B cell (primary cell): ENCODE measurements around the gene TAS2R60. TPM values are rescaled to one million over a fixed set of nuclear protein-coding genes. Genes with fewer than 3 reads are reported as not detected.
"Not testable (repeated sequence)": the region's sequence is repeated elsewhere in the genome, so short reads cannot be mapped to it uniquely, and the experiment has no call there.

ENCODE experiments used
- ATAC-seq: fragments of 200-7000 bp; cut with Tn5 transposase; one replicate; pipeline ENCODE4 v1.10.0; 2021; ENCODE audit warnings: low read depth, mild to moderate bottlenecking, moderate number of reproducible peaks, moderate library complexity
- CTCF ChIA-PET: fragments of 350-600 bp; sonication (Branson Sonifier 250); formaldehyde crosslinking; loops from one replicate; lab custom pipeline; 2021; ENCODE audit warnings: antibody characterized with exemption, inconsistent platforms; lab: Charles Lee
- POLR2A ChIA-PET: fragments of 350-600 bp; sonication (Branson Sonifier 250); formaldehyde crosslinking; loops from one replicate; lab custom pipeline; 2021; ENCODE audit warnings: antibody characterized with exemption; lab: Charles Lee
- DNase-seq: peaks from one replicate; pipeline ENCODE4 v3.0.0; 2013
- H2AFZ ChIP-seq: 2 replicates; pipeline ENCODE4 v1.6.1; 2012; ENCODE audit warnings: mild to moderate bottlenecking, low read depth, low read length; ENCODE audit not compliant: insufficient read depth, poor library complexity, severe bottlenecking
- H3K27ac ChIP-seq, 2 donors: 1 replicate in 1 of 2; 2 replicates in 1 of 2; pipeline ENCODE4 v1.5.1; 2012 to 2013; ENCODE audit warnings: low read length in 2 of 2, mild to moderate bottlenecking in 2 of 2, moderate library complexity in 1 of 2
- H3K27me3 ChIP-seq, 4 experiments: fragments of 200-600 bp in 1 of 4; sonication (generic) in 1 of 4; replicated peaks in 1 of 4; 1 replicate in 2 of 4; 2 replicates in 2 of 4; pipeline versions ENCODE4 v1.6.1 to v1.7.0; 2013 to 2016; ENCODE audit warnings: low read length in 3 of 4, mild to moderate bottlenecking in 2 of 4, mixed read lengths in 1 of 4, moderate library complexity in 1 of 4; ENCODE audit not compliant: insufficient read depth in 4 of 4, control insufficient read depth in 3 of 4; ENCODE audit errors: control extremely low read depth in 1 of 4
- H3K36me3 ChIP-seq, 2 experiments: replicated peaks in 1 of 2; 1 replicate in 1 of 2; 2 replicates in 1 of 2; pipeline versions ENCODE4 v1.6.1 to v1.7.1; 2013; ENCODE audit warnings: low read length in 1 of 2; ENCODE audit not compliant: insufficient read depth in 2 of 2, control insufficient read depth in 1 of 2; ENCODE audit errors: control extremely low read depth in 1 of 2, extremely low read depth in 1 of 2
- H3K4me1 ChIP-seq, 2 donors: fragments of 200-600 bp in 1 of 2; sonication (generic) in 1 of 2; 1 replicate in 1 of 2; 2 replicates in 1 of 2; pipeline versions ENCODE4 v1.5.1 to v1.6.1; 2013 to 2017; ENCODE audit warnings: low read length in 2 of 2; ENCODE audit not compliant: control insufficient read depth in 2 of 2, insufficient read depth in 2 of 2
- H3K4me2 ChIP-seq: replicated peaks from 2 replicates; pipeline ENCODE3; 2012; ENCODE audit warnings: mild to moderate bottlenecking, low read depth, low read length; ENCODE audit not compliant: poor library complexity, severe bottlenecking
- H3K4me3 ChIP-seq, 5 experiments: fragments of 200-600 bp in 1 of 5; sonication (generic) in 1 of 5; 1 replicate in 3 of 5; 2 replicates in 2 of 5; pipeline versions ENCODE4 v1.5.1 to v1.7.0; 2011 to 2016; ENCODE audit warnings: low read length in 4 of 5, mild to moderate bottlenecking in 4 of 5, low read depth in 2 of 5, control low read depth in 1 of 5, moderate library complexity in 1 of 5; ENCODE audit not compliant: insufficient read depth in 1 of 5; ENCODE audit errors: control extremely low read depth in 1 of 5, extremely low read depth in 1 of 5
- H3K79me2 ChIP-seq: fragments of 200-600 bp; sonication (generic); one replicate; pipeline ENCODE4 v1.6.0; 2016; ENCODE audit warnings: low read length; ENCODE audit not compliant: control insufficient read depth, insufficient read depth
- H3K9ac ChIP-seq: fragments of 200-600 bp; sonication (generic); 2 replicates; pipeline ENCODE4 v1.6.1; 2017; ENCODE audit warnings: mild to moderate bottlenecking, low read length, moderate library complexity
- H3K9me3 ChIP-seq, 3 donors: one replicate each; pipeline versions ENCODE4 v1.6.1 to v1.7.1; 2013; ENCODE audit warnings: low read length in 2 of 3; ENCODE audit not compliant: control insufficient read depth in 2 of 3, insufficient read depth in 1 of 3; ENCODE audit errors: control extremely low read depth in 1 of 3
- H4K20me1 ChIP-seq: 2 replicates; pipeline ENCODE4 v1.6.0; 2012; ENCODE audit warnings: mild to moderate bottlenecking, low read length; ENCODE audit not compliant: insufficient read depth, control insufficient read depth, poor library complexity, severe bottlenecking
- H3K27ac Mint-ChIP-seq: one replicate; pipeline ENCODE4 v1.8.0; 2021; ENCODE audit warnings: mixed read lengths
- H3K27me3 Mint-ChIP-seq: one replicate; pipeline ENCODE4 v1.8.0; 2021; ENCODE audit warnings: mixed read lengths
- H3K4me1 Mint-ChIP-seq: one replicate; pipeline ENCODE4 v1.8.0; 2021; ENCODE audit warnings: mixed read lengths
- H3K4me3 Mint-ChIP-seq: one replicate; pipeline ENCODE4 v1.8.0; 2021; ENCODE audit warnings: mixed read lengths
- H3K9me3 Mint-ChIP-seq: one replicate; pipeline ENCODE4 v1.8.0; 2022; ENCODE audit warnings: mixed read lengths; ENCODE audit not compliant: insufficient read depth
- EZH2 ChIP-seq: IDR thresholded peaks from 2 replicates; pipeline ENCODE4 v1.6.1; 2012; ENCODE audit warnings: borderline replicate concordance, low read depth, mild to moderate bottlenecking, moderate library complexity, low read length; ENCODE audit not compliant: insufficient read depth, poor library complexity, severe bottlenecking
- WGBS: methylation state at CpG from one replicate; pipeline ENCODE4 v1.1.5; 2013; ENCODE audit warnings: missing lambda C conversion rate; ENCODE audit not compliant: insufficient coverage; 5-methylcytosine and 5-hydroxymethylcytosine counted together
- intact Hi-C: fragments of 100-400 bp; cut with micrococcal nuclease; formaldehyde crosslinking; loops from one replicate; pipeline ENCODE4 v1.10.0; 2022
- polyA plus RNA-seq: library from polyadenylated mRNA; depleted of rRNA; stranded (reverse); fragments of >200 nt; gene quantifications from 2 replicates; pipeline ENCODE4 v1.2.3, GENCODE V29; 2012
- total RNA-seq, 2 donors: library from RNA; stranded (reverse); fragments of 120-200 nt in 1 of 2; gene quantifications; 1 replicate in 1 of 2; 2 replicates in 1 of 2; pipeline versions ENCODE4 v1.2.3 to v1.2.4, GENCODE V29; 2013 to 2022
- TF ChIP-seq, protein P1 (sequence below): fragments of 200-600 bp; IDR thresholded peaks from one replicate; pipeline ENCODE4 v1.8.0; 2022; ENCODE audit warnings: antibody characterized with exemption, mild to moderate bottlenecking

Gene TAS2R60
- total and polyA plus RNA-seq, 2 donors (not counting 1 experiment from before 2014, with no cell fraction given) = not detected

DNA sequence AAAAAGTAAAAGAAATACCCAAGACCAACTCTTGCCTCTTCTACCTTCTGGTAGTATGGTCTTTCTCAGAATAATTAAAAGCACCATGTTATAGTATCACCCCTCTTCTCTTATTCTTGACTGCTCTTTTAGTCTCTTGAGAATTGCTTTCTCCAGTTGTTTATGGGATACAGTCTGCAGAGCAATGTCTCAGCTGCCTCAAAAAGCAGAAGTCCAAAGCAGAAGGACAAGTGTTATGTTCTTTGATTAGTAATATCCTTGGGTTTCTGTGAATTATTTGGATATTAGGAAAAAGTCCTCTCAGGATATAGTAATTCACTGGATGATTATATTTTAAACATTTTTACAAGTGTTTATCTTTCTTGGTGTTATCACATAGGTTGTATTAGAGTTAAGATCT, 41.8 kb downstream of the TAS2R60 start:
- no peak overlapping the region for H3K4me3 ChIP-seq
- DNase-seq = no peak
- no peaks in the 10 kb centered on the region for H4K20me1 ChIP-seq
- no peak overlapping the region for H3K27ac ChIP-seq
- intact Hi-C loops = no loop called here
- ChIA-PET POLR2A (no interaction called here), CTCF (no interaction called here)
- no peaks in the 10 kb centered on the region for H3K9me3 ChIP-seq
- no peaks in the 10 kb centered on the region for H3K27me3 ChIP-seq
- no peak for TF ChIP-seq EZH2
- TF ChIP-seq, protein P1, sequence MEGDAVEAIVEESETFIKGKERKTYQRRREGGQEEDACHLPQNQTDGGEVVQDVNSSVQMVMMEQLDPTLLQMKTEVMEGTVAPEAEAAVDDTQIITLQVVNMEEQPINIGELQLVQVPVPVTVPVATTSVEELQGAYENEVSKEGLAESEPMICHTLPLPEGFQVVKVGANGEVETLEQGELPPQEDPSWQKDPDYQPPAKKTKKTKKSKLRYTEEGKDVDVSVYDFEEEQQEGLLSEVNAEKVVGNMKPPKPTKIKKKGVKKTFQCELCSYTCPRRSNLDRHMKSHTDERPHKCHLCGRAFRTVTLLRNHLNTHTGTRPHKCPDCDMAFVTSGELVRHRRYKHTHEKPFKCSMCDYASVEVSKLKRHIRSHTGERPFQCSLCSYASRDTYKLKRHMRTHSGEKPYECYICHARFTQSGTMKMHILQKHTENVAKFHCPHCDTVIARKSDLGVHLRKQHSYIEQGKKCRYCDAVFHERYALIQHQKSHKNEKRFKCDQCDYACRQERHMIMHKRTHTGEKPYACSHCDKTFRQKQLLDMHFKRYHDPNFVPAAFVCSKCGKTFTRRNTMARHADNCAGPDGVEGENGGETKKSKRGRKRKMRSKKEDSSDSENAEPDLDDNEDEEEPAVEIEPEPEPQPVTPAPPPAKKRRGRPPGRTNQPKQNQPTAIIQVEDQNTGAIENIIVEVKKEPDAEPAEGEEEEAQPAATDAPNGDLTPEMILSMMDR = no peak
- H3K79me2 ChIP-seq = no peaks in the 10 kb centered on the region
- no peaks in the 10 kb centered on the region for H3K4me1 ChIP-seq
- Mint-ChIP-seq H3K9me3 (no peaks in the 10 kb centered on the region), H3K27me3 (peaks cover 28% of the 10 kb centered on the region), H3K4me1 (no peaks in the 10 kb centered on the region), H3K27ac (no peak overlapping the region), H3K4me3 (no peak overlapping the region)
- H2AFZ ChIP-seq = no peak overlapping the region
- H3K4me2 ChIP-seq = no peak overlapping the region
- H3K36me3 ChIP-seq = no peaks in the 10 kb centered on the region
- H3K9ac ChIP-seq = no peak overlapping the region
- no peak for ATAC-seq

- intact Hi-C loops = no loop called here
- POLR2A ChIA-PET = no interaction called here
- ATAC-seq (no peak), DNase-seq (no peak)
- Mint-ChIP-seq H3K27ac (no peak overlapping the region), H3K9me3 (no peaks in the 10 kb centered on the region), H3K4me3 (no peak overlapping the region), H3K27me3 (peaks cover 28% of the 10 kb centered on the region), H3K4me1 (no peaks in the 10 kb centered on the region)
- 93% methylated on average over 6 of the region's 6 CpGs for WGBS
- no peaks in the 10 kb centered on the region for H4K20me1 ChIP-seq
- CTCF ChIA-PET = no interaction called here
- no peaks in the 10 kb centered on the region for H3K79me2 ChIP-seq
- no peak overlapping the region for H3K4me2 ChIP-seq
- TF ChIP-seq EZH2 = no peak
- TF ChIP-seq, protein P1 = no peak
- H3K36me3 ChIP-seq = no peaks in the 10 kb centered on the region
- H2AFZ ChIP-seq = no peak overlapping the region
- H3K4me3 ChIP-seq = no peak overlapping the region
- H3K27ac ChIP-seq = no peak overlapping the region
- no peaks in the 10 kb centered on the region for H3K9me3 ChIP-seq
- no peaks in the 10 kb centered on the region for H3K4me1 ChIP-seq
- H3K9ac ChIP-seq = no peak overlapping the region
- no peaks in the 10 kb centered on the region for H3K27me3 ChIP-seq
These were observed 42.2 kb downstream of the TAS2R60 start for GRCh38 chr7:143485500-143485899.

GRCh38 chr7:143486266-143486665, 43.0 kb downstream of the TAS2R60 start:
- H3K27me3 Mint-ChIP-seq = peaks cover 28% of the 10 kb centered on the region
- H3K4me3 ChIP-seq, H3K9me3 ChIP-seq, H3K4me2 ChIP-seq, H3K36me3 ChIP-seq, CTCF ChIA-PET, DNase-seq, ATAC-seq, POLR2A ChIA-PET, H3K79me2 ChIP-seq, H3K27ac Mint-ChIP-seq, H4K20me1 ChIP-seq, H3K9ac ChIP-seq, H3K4me1 ChIP-seq, H3K27ac ChIP-seq, H3K9me3 Mint-ChIP-seq, H3K27me3 ChIP-seq, H2AFZ ChIP-seq, H3K4me1 Mint-ChIP-seq, intact Hi-C loops, H3K4me3 Mint-ChIP-seq: not testable (repeated sequence)
- WGBS = 20% methylated on average over 1 of the region's 3 CpGs
